EL (cell line): ENCODE data around the gene SPAG4.

Source experiments
- DNase-seq: peaks from one replicate; pipeline ENCODE4 v3.0.0-alpha.2; 2016

The SPAG4 gene

GRCh38 chr20:35600176-35600992 is 15.2 kb upstream of the SPAG4 start:
- no peak for DNase-seq

- peak; percentile 73 for DNase-seq
Measured at GRCh38 chr20:35600993-35601973, 14.3 kb upstream of the SPAG4 start.

DNA sequence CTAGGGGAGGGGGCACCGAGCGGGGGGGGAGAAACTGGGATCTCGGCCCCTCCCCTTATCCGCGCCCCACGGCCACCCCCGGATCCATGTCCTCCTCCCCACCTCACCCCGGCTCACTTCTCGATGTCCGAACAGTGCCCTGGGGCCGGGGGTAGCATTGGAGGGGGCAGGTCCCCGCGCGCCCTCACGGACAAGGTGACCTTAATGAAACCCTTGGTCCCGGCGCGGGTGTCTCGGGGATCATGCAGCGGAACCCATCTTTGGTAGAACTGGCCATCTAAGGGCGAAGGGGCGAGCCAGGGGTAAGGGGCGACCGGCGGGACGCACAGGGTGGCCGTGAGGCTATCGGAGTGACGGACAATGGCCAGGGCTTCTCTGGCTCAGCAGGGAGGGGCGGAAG is 13.6 kb upstream of the SPAG4 start:
- no peak for DNase-seq

- no peak for DNase-seq
Measured at GRCh38 chr20:35602851-35603495, 12.7 kb upstream of the SPAG4 start.

DNA sequence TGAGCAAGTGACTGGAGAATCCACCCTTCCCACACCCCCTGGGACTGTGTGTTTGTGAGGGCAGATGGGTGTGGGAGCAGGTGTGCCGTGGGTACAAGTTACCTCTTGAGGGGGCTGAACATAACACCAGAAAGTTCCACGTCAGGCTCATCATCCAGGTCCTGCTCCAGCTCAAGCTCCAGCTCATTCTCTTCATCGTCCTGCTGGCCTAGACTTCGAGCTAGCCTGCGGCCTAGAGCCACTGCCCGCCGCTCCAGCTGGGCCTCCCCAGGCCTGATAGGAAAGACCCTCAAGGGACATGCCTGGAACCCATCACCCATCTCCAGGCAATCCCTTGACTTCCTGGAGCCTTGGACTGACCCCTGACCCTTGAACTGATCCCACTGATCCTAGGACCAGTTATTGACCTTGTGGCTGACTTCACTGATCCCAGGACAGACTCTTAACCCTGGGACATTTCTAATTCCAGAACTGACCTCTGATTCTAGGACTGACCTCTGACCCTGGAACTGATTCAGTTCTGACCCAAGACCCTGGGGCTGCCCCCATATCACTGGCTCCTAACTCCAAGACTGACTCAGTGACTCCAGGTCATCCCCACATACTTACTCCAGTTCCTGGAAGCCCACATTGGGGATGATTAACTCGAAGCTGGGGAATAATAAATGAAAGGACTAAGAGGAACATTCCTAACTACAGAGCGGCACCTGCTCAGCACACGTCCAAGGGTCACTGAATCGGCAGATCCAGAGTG is 11.8 kb upstream of the SPAG4 start:
- DNase-seq, result no peak

GRCh38 chr20:35604449-35604747 is 11.2 kb upstream of the SPAG4 start:
- DNase-seq, result no peak

GRCh38 chr20:35606127-35606526 is 9.5 kb upstream of the SPAG4 start:
- no peak for DNase-seq

DNA sequence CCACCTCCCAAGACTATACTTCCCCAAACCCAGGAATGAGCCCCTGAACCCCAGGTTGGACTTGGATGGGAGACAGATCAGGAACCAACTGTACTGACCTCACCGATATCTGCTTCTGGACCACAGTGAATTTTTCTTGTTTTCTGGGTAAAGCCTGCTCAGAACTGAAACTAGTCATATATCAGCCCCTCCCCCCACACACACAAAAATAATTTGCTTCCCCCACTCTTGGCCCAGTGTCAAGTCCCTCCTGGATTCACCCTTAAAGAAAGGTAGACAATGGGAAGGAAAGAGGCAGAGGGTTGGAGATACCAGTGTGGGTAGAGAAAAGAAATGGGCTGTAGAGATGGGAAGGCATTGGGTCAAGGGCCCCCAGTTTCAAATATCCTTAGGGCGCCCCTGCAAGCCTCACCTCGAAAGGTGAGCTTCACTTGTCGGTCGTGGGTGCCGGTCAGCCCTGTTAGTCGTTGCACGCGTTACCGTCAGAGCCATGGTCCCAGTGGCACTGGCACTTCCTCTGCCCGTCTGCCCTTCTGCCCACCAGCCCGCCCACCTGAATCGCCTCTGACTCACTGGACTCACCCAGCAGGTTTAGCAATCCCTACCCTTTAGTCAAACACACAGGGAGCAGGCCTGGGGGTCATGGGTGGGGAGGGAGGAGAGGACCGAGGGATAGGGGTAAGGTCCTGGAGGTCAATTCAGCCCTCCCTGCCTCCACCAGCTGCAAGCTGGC is 8.5 kb upstream of the SPAG4 start:
- DNase-seq, result no peak

DNA sequence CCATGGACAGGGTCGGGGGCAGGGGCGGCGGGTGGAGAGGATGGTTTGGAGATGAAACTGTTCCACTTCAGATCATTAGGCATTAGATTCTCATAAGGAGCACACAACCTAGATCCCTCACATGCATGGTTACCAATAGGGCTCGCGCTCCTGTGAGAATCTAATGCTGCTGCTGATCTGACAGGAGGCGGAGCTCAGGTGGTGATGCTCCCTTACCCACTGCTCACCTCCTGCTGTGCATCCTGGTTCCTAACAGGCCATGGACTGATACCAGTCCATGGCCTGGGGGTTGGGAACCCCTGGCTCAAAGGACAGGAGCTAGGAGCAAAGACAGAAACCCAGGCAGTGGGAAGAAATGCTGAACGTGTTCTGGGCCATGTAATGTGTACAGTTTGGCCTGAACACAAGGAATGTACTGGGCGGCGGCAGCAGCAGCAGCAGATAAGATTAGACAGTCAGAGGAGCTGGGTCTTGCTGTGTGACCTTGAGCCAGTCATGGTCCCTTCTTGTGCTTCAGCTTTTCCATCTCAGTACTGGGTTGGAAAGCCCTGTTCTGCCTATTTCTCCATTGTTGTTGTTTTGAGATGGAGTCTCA is 4.7 kb upstream of the SPAG4 start:
- DNase-seq, result no peak

- no peak for DNase-seq
Measured at GRCh38 chr20:35611482-35611881, 4.1 kb upstream of the SPAG4 start.

- peak; percentile 100 for DNase-seq
Measured at GRCh38 chr20:35616465-35617396, 1.1 kb downstream of the SPAG4 start.

- peak; percentile 94 for DNase-seq
Measured at GRCh38 chr20:35617397-35618262, 2.0 kb downstream of the SPAG4 start.

DNA sequence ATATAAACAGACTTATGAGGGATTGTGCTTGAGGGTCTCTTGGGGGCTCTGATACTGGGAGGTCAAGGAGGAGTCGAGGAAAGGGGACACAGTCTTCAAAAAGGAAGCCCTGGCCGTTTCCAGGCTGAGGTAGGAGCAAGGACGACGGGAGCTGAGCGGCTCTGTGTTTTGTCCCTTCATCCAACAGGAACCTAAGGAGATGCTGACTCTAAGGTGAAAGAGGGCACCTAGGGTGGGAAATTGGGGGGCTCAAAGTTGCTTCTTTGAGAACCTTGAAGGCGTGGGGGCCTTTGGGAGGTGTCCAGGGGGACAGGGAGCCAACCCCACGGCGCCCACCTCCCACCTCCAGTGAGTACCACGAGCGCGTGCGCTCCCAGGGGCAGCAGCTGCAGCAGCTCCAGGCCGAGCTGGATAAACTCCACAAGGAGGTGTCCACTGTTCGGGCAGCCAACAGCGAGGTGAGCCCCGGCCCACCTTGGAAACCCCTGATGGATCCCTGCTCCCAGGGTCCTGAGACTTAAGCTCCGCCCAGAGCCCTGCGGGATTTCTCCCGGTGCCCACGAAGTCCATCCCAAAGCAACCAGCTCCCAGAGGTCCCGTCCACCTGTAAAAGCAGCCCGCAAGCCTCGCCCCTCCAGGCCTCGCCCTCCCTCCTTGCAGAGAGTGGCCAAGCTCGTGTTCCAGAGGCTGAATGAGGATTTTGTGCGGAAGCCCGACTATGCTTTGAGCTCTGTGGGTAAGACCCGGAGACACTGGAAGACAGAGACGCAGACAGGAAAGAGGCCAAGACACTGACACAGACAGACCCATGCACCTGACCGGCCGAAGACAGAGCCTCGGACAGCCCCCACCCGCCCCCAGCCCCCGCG is 2.9 kb downstream of the SPAG4 start:
- DNase-seq, result peak; percentile 50

GRCh38 chr20:35619196-35620095 is 3.8 kb downstream of the SPAG4 start:
- DNase-seq, result peak; percentile 92

DNA sequence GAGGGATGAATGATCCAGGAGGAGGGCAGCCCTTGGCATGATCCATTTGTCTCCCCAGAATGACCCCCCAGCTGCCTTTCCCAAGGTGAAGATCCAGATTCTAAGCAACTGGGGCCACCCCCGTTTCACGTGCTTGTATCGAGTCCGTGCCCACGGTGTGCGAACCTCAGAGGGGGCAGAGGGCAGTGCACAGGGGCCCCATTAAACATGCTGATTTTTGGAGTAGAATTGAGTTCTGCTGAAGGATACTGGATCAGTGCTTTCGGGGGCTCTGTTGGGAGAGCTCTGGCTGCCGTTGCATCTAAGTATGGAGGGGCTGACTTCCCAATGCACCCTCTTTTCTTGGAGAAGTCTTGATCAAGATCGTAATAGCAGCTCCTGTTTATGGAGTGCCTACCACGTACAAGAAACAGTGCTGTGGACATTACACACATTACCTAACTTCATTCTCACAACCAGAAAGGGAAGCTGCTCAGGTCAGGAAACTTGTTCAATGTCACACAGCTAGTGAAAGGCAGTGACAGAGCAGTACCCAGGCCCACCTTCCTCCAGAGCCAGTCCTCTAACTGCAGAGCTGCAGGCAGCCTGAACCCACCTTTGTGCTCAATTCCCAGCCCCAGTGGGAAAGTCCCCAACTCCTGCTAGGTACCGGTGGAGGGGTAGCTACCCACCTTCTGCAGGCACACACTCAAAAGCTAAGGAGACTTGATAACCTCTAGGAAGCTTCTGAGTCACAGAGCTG is 5.4 kb downstream of the SPAG4 start:
- no peak for DNase-seq

DNA sequence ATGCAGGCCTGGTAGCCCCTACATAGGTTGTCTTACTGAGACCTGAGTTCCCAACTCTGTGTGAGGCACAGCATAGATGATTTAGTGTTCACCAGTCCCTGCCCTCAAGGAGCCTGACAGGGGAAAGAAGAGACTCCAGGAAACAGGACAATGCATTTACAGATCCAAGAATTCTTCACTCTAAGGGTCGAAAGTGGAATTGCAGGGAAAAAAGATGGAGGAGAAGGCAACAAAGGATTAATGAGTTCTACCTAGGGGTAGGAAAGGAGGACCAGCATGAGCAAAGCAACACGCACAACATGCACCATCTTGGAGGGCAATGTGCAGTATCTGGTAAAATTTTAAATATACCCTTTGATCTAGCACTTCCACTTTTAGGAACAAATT is 5.9 kb downstream of the SPAG4 start:
- no peak for DNase-seq
